HCT116 (cell line): ENCODE measurements around the gene COL4A3. TPM values are rescaled to one million over a fixed set of nuclear protein-coding genes. Genes with fewer than 3 reads are reported as not detected.
A peak's percentile ranks its signal among the peaks of the same experiment; 100 is the strongest.

Experiments used
- ATAC-seq: fragments of 200-7000 bp; cut with Tn5 transposase; 2 replicates; pipeline ENCODE4 v1.9.1; 2020; ENCODE audit warnings: mild to moderate bottlenecking, moderate library complexity
- BruUV-seq: library from RNA; stranded (reverse); fragments of 400-500 nt; replicated peaks from 2 replicates; lab custom pipeline; 2021; lab: Mats Ljungman, UMichigan
- CTCF ChIA-PET: fragments of 300-600 bp; sonication (Branson Sonifier 250); formaldehyde crosslinking; loops from one replicate; lab custom pipeline; 2021; ENCODE audit warnings: antibody characterized with exemption; lab: Charles Lee
- POLR2A ChIA-PET: fragments of 300-600, 350-600 bp; sonication (Branson Sonifier 250); formaldehyde crosslinking; loops from one replicate; lab custom pipeline; 2021; ENCODE audit warnings: antibody characterized with exemption; lab: Charles Lee
- RAD21 ChIA-PET, 2 experiments: fragments of 300-600 bp; sonication (Branson Sonifier 250); formaldehyde crosslinking; loops; one replicate each; lab custom pipeline; 2023; ENCODE audit warnings: low total read pairs in 2 of 2; ENCODE audit not compliant: uncharacterized antibody in 2 of 2, unreplicated experiment in 2 of 2, low non-redundant PET in 1 of 2; lab: Charles Lee
- DNase-seq: peaks from one replicate; pipeline ENCODE4 v3.0.0-alpha.2; 2010; ENCODE audit warnings: low read depth, low spot score
- H2AFZ ChIP-seq: fragments of 200-600 bp; shearing (Covaris generic), sonication (generic); 2 replicates; pipeline ENCODE4 v1.6.1; 2017; ENCODE audit warnings: low read depth, mixed run types, mixed read lengths, antibody characterized with exemption, low read length; ENCODE audit not compliant: poor library complexity, severe bottlenecking
- H3K27ac ChIP-seq: 2 replicates; pipeline ENCODE4 v1.5.1; 2012; ENCODE audit warnings: low read depth, low read length
- H3K27me3 ChIP-seq: fragments of 200-600 bp; sonication (generic); 2 replicates; pipeline ENCODE4 v1.6.1; 2016; ENCODE audit warnings: mixed run types, low read length, mixed read lengths; ENCODE audit not compliant: insufficient read depth
- H3K36me3 ChIP-seq, 2 experiments: fragments of 200-500 bp in 1 of 2; fragments of 200-600 bp in 1 of 2; sonication (Bioruptor generic) in 1 of 2; sonication (generic) in 1 of 2; 2 replicates each; pipeline versions ENCODE4 v1.5.1 to v1.6.1; 2014 to 2016; ENCODE audit warnings: low read length in 2 of 2, inconsistent platforms in 1 of 2, mixed read lengths in 1 of 2, mixed run types in 1 of 2; ENCODE audit not compliant: insufficient read depth in 2 of 2, control insufficient read depth in 1 of 2
- H3K4me1 ChIP-seq, 2 experiments: fragments of 200-600 bp in 1 of 2; sonication (generic) in 1 of 2; 2 replicates each; pipeline versions ENCODE4 v1.5.1 to v1.6.1; 2012 to 2017; ENCODE audit warnings: low read length in 2 of 2, inconsistent platforms in 1 of 2, mild to moderate bottlenecking in 1 of 2, mixed read lengths in 1 of 2, mixed run types in 1 of 2, moderate library complexity in 1 of 2; ENCODE audit not compliant: insufficient read depth in 2 of 2, control insufficient read depth in 1 of 2
- H3K4me2 ChIP-seq: fragments of 200-600 bp; sonication (generic); 2 replicates; pipeline ENCODE4 v1.6.1; 2017; ENCODE audit warnings: mixed run types, low read length, mixed read lengths
- H3K4me3 ChIP-seq, 2 experiments: fragments of 200-600 bp in 1 of 2; sonication (generic) in 1 of 2; replicated peaks in 1 of 2; 2 replicates each; pipeline ENCODE4 v1.5.1; 2011 to 2016; ENCODE audit warnings: low read length in 2 of 2, control low read depth in 1 of 2, low read depth in 1 of 2, mild to moderate bottlenecking in 1 of 2, mixed read lengths in 1 of 2, mixed run types in 1 of 2
- H3K79me2 ChIP-seq: fragments of 200-600 bp; sonication (generic); 2 replicates; pipeline ENCODE4 v1.6.1; 2017; ENCODE audit warnings: mild to moderate bottlenecking, mixed run types, low read length, moderate library complexity, mixed read lengths; ENCODE audit not compliant: insufficient read depth
- H3K9ac ChIP-seq: fragments of 200-600 bp; sonication (generic); 2 replicates; pipeline ENCODE4 v1.6.1; 2016; ENCODE audit warnings: low read length, mixed read lengths
- H3K9me2 ChIP-seq: fragments of 200-600 bp; sonication (generic), shearing (Covaris generic); 2 replicates; pipeline ENCODE4 v1.6.1; 2017; ENCODE audit warnings: mixed run types, mild to moderate bottlenecking, moderate library complexity; ENCODE audit not compliant: insufficient read depth
- H3K9me3 ChIP-seq, 2 experiments: fragments of 200-500 bp in 1 of 2; fragments of 200-600 bp in 1 of 2; sonication (Bioruptor generic) in 1 of 2; sonication (generic) in 1 of 2; 2 replicates each; pipeline ENCODE4 v1.6.1; 2014 to 2017; ENCODE audit warnings: low read length in 2 of 2, mixed read lengths in 2 of 2, inconsistent platforms in 1 of 2, low read depth in 1 of 2, mild to moderate bottlenecking in 1 of 2, mixed run types in 1 of 2, moderate library complexity in 1 of 2; ENCODE audit not compliant: control insufficient read depth in 1 of 2, insufficient read depth in 1 of 2
- H4K20me1 ChIP-seq: fragments of 200-600 bp; sonication (generic), shearing (Covaris generic); 2 replicates; pipeline ENCODE4 v1.6.1; 2017; ENCODE audit warnings: mixed run types, mild to moderate bottlenecking, moderate library complexity; ENCODE audit not compliant: insufficient read depth
- CBX3 ChIP-seq: IDR thresholded peaks from 2 replicates; pipeline ENCODE4 v1.6.1; 2012; ENCODE audit warnings: low read depth
- CEBPB ChIP-seq: IDR thresholded peaks from 2 replicates; pipeline ENCODE4 v1.6.1; 2012; ENCODE audit warnings: low read depth
- CTCF ChIP-seq, 3 experiments: fragments of 200-600 bp in 1 of 3; sonication (generic) in 1 of 3; IDR thresholded peaks in 2 of 3; conservative IDR thresholded peaks in 1 of 3; 2 replicates each; pipeline ENCODE4 v1.5.1; 2012 to 2017; ENCODE audit warnings: low read depth in 2 of 3, low read length in 2 of 3, antibody characterized with exemption in 1 of 3, borderline replicate concordance in 1 of 3, control low read depth in 1 of 3, mild to moderate bottlenecking in 1 of 3, mixed read lengths in 1 of 3, mixed run types in 1 of 3, moderate library complexity in 1 of 3; ENCODE audit not compliant: insufficient read depth in 1 of 3
- EGR1 ChIP-seq: IDR thresholded peaks from 2 replicates; pipeline ENCODE4 v1.6.1; 2012; ENCODE audit warnings: low read depth
- EZH2 ChIP-seq: fragments of 200-600 bp; sonication (generic); IDR thresholded peaks from 2 replicates; pipeline ENCODE4 v1.6.1; 2017; ENCODE audit warnings: antibody characterized with exemption, mixed run types
- POLR2A ChIP-seq: IDR thresholded peaks from 2 replicates; pipeline ENCODE4 v1.7.0; 2011; ENCODE audit warnings: borderline replicate concordance; ENCODE audit not compliant: insufficient read depth, insufficient read length; ENCODE audit errors: extremely low read depth
- RAD21 ChIP-seq: IDR thresholded peaks from 2 replicates; pipeline ENCODE4 v1.6.1; 2012; ENCODE audit warnings: low read depth, mild to moderate bottlenecking
- REST ChIP-seq: IDR thresholded peaks from 2 replicates; pipeline ENCODE4 v1.6.1; 2012; ENCODE audit warnings: low read depth
- SIN3A ChIP-seq: IDR thresholded peaks from 2 replicates; pipeline ENCODE4 v1.6.1; 2012; ENCODE audit warnings: low read depth
- SP1 ChIP-seq: IDR thresholded peaks from 2 replicates; pipeline ENCODE4 v1.6.1; 2012; ENCODE audit warnings: low read depth
- TCF7L2 ChIP-seq: IDR thresholded peaks from 2 replicates; pipeline ENCODE4 v1.7.0; 2011; ENCODE audit warnings: borderline replicate concordance, inconsistent platforms; ENCODE audit not compliant: insufficient read depth, insufficient read length; ENCODE audit errors: extremely low read depth
- ZBTB33 ChIP-seq: IDR thresholded peaks from 2 replicates; pipeline ENCODE4 v1.6.1; 2011; ENCODE audit warnings: mild to moderate bottlenecking, low read length, moderate library complexity; ENCODE audit not compliant: insufficient replicate concordance; ENCODE audit errors: extremely low read depth
- ZNF274 ChIP-seq: fragments of 200-500 bp; sonication (Bioruptor generic); IDR thresholded peaks from 2 replicates; pipeline ENCODE4 v1.6.1; 2014; ENCODE audit warnings: mild to moderate bottlenecking, low read depth, low read length, inconsistent platforms
- intact Hi-C: fragments of 100-400 bp; cut with micrococcal nuclease; formaldehyde crosslinking; loops from 2 replicates; pipeline ENCODE4 v1.10.0; 2022
- total RNA-seq: library from RNA; stranded (reverse); gene quantifications from one replicate; pipeline ENCODE4 v1.2.1, GENCODE V29; 2021; ENCODE audit not compliant: unreplicated experiment
- TF ChIP-seq, protein P1 (sequence below): IDR thresholded peaks from 2 replicates; pipeline ENCODE4 v1.6.1; 2012

The COL4A3 gene
- total RNA-seq, 1 experiment from 2014 or later = 4.9 TPM

DNA sequence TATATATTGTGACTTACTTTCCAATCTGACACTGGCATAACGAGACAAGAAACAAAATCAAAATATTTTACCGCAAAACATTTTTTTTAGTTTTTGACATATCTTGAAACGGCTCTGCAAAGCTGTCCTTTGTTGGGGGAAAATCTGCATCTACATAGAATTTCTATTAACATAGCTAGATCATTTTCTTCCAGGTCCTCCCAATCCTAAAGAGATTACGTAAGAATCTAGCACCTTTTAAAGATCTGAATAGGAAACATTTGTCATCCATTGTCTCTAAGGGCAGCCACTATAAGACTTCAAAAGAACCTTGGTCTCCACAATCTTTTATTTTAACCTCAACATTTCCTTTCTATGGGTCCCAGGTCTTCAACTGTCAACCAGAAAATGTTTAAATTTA is 159.4 kb downstream of the COL4A3 start:
- no peaks in the 10 kb centered on the region for H3K9me3 ChIP-seq
- no peak overlapping the region for H2AFZ ChIP-seq
- H3K9ac ChIP-seq = peak overlapping the region; percentile 90
- no peak overlapping the region for H3K27ac ChIP-seq
- DNase-seq = no peak
- ChIA-PET RAD21 (no interaction called here), CTCF (no interaction called here)
- intact Hi-C loops = no loop called here
- H3K9me2 ChIP-seq = no peaks in the 10 kb centered on the region
- no peak for TF ChIP-seq TCF7L2
- TF ChIP-seq EGR1 = no peak
- no peak for TF ChIP-seq RAD21
- no peak for TF ChIP-seq CEBPB
- no peak for TF ChIP-seq ZNF274
- no peak for TF ChIP-seq SIN3A
- no peak for TF ChIP-seq POLR2A
- TF ChIP-seq SP1 = no peak
- TF ChIP-seq ZBTB33 = no peak
- no peak for TF ChIP-seq CTCF (IDR thresholded peaks at IDR 0.05 in 2 of 3, conservative IDR thresholded peaks at IDR 0.05 in 1 of 3; ENCODE audit: borderline replicate concordance in 1 of 3, insufficient read depth in 1 of 3, low read depth in 2 of 3, low read length in 2 of 3)
- TF ChIP-seq REST = no peak
- TF ChIP-seq CBX3 = no peak
- TF ChIP-seq EZH2 = no peak
- TF ChIP-seq, protein P1, sequence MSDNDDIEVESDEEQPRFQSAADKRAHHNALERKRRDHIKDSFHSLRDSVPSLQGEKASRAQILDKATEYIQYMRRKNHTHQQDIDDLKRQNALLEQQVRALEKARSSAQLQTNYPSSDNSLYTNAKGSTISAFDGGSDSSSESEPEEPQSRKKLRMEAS = no peak
- TF ChIP-seq, all 23 proteins: peak for 0
- no peak for ATAC-seq
- BruUV-seq = no TSS peak
- H3K27me3 ChIP-seq = no peaks in the 10 kb centered on the region
- H3K4me1 ChIP-seq = peaks cover 5 to 24% of the 10 kb centered on the region in 2 experiments; a peak in 3 of 4 replicates
- H3K79me2 ChIP-seq = peaks cover 38% of the 10 kb centered on the region
- H3K4me2 ChIP-seq = peak overlapping the region; percentile 95
- peak overlapping the region; percentile 78 to 89 for H3K4me3 ChIP-seq
- H4K20me1 ChIP-seq = no peaks in the 10 kb centered on the region
- POLR2A ChIA-PET = no interaction called here
- H3K36me3 ChIP-seq = no peaks in the 10 kb centered on the region; a peak in 1 of 4 replicates
